Chondrocyte (in vitro differentiated cells): ENCODE data around the gene SMG6. TPM values are rescaled to one million over a fixed set of nuclear protein-coding genes. Genes with fewer than 3 reads are reported as not detected.
"Not testable (repeated sequence)": the region's sequence is repeated elsewhere in the genome, so short reads cannot be mapped to it uniquely, and the experiment has no call there.

Source experiments
- DNase-seq: peaks from one replicate; pipeline ENCODE4 v3.0.0; 2021; ENCODE audit warnings: mixed read lengths, low spot score
- H3K27ac Mint-ChIP-seq: one replicate; pipeline ENCODE4 v1.8.0; 2021; ENCODE audit warnings: mild to moderate bottlenecking, moderate library complexity, mixed read lengths; ENCODE audit not compliant: unreplicated experiment
- H3K27me3 Mint-ChIP-seq: 2 replicates; pipeline ENCODE4 v1.8.0; 2021; ENCODE audit warnings: low read depth, mixed read lengths
- H3K36me3 Mint-ChIP-seq: 2 replicates; pipeline ENCODE4 v1.8.0; 2021; ENCODE audit warnings: low read depth, mixed read lengths
- H3K4me1 Mint-ChIP-seq: 2 replicates; pipeline ENCODE4 v1.8.0; 2021; ENCODE audit warnings: low read depth, mild to moderate bottlenecking, mixed read lengths
- H3K4me3 Mint-ChIP-seq: one replicate; pipeline ENCODE4 v1.8.0; 2021; ENCODE audit warnings: mild to moderate bottlenecking, moderate library complexity, mixed read lengths; ENCODE audit not compliant: unreplicated experiment
- H3K9me3 Mint-ChIP-seq: 2 replicates; pipeline ENCODE4 v1.8.0; 2021; ENCODE audit warnings: low read depth, mixed read lengths
- CTCF ChIP-seq: fragments of 200-600 bp; sonication (generic); IDR thresholded peaks from 2 replicates; pipeline ENCODE4 v1.5.0; 2021; ENCODE audit warnings: antibody characterized with exemption, mild to moderate bottlenecking, moderate library complexity
- total RNA-seq: library from RNA; stranded (reverse); gene quantifications from 3 replicates; pipeline ENCODE4 v1.2.1, GENCODE V29; 2021

Gene SMG6
- total RNA-seq, 1 donor from 2014 or later, result 33.6 TPM

- TF ChIP-seq CTCF, result no peak
- Mint-ChIP-seq H3K27ac (peak overlapping the region; percentile 71), H3K4me1 (peaks cover 35% of the 10 kb centered on the region), H3K4me3 (no peak overlapping the region), H3K27me3 (no peaks in the 10 kb centered on the region), H3K36me3 (peaks cover 2% of the 10 kb centered on the region), H3K9me3 (no peaks in the 10 kb centered on the region)
- DNase-seq, result no peak
Observed at GRCh38 chr17:2262135-2262587, 41.4 kb downstream of the SMG6 start.

GRCh38 chr17:2259769-2260536, 43.6 kb downstream of the SMG6 start:
- no peaks in the 10 kb centered on the region for H3K27me3 Mint-ChIP-seq
- H3K4me1 Mint-ChIP-seq, result peaks cover 34% of the 10 kb centered on the region
- H3K36me3 Mint-ChIP-seq, result no peaks in the 10 kb centered on the region
- no peaks in the 10 kb centered on the region for H3K9me3 Mint-ChIP-seq
- H3K27ac Mint-ChIP-seq, result no peak overlapping the region
- no peak for TF ChIP-seq CTCF
- H3K4me3 Mint-ChIP-seq, result no peak overlapping the region
- DNase-seq, result no peak

- not testable (repeated sequence) for H3K27me3 Mint-ChIP-seq, H3K9me3 Mint-ChIP-seq, H3K27ac Mint-ChIP-seq, H3K4me3 Mint-ChIP-seq, DNase-seq, H3K36me3 Mint-ChIP-seq
- H3K4me1 Mint-ChIP-seq, result peaks cover 23% of the 10 kb centered on the region
Observed at GRCh38 chr17:2258830-2259229, 44.8 kb downstream of the SMG6 start.

GRCh38 chr17:2253768-2254406, 49.7 kb downstream of the SMG6 start:
- no peak overlapping the region for H3K27ac Mint-ChIP-seq
- H3K36me3 Mint-ChIP-seq, result peaks cover 6% of the 10 kb centered on the region
- H3K4me3 Mint-ChIP-seq, result no peak overlapping the region
- H3K4me1 Mint-ChIP-seq, result peaks cover 31% of the 10 kb centered on the region
- no peaks in the 10 kb centered on the region for H3K27me3 Mint-ChIP-seq
- no peaks in the 10 kb centered on the region for H3K9me3 Mint-ChIP-seq
- no peak for TF ChIP-seq CTCF
- no peak for DNase-seq

- peaks cover 6% of the 10 kb centered on the region for H3K36me3 Mint-ChIP-seq
- no peak for TF ChIP-seq CTCF
- H3K27me3 Mint-ChIP-seq, result no peaks in the 10 kb centered on the region
Observed at GRCh38 chr17:2253362-2253761, 50.2 kb downstream of the SMG6 start.

More at GRCh38 chr17:2253362-2253761, 50.2 kb downstream of the SMG6 start:
- peaks cover 31% of the 10 kb centered on the region for H3K4me1 Mint-ChIP-seq
- DNase-seq, result no peak
- H3K4me3 Mint-ChIP-seq, result no peak overlapping the region
- H3K27ac Mint-ChIP-seq, result no peak overlapping the region
- no peaks in the 10 kb centered on the region for H3K9me3 Mint-ChIP-seq
